DOHH2 (cell line): Measurements from ENCODE around the gene LMO2.

ENCODE experiments used
- CTCF ChIP-seq: fragments of 200-600 bp; sonication (generic); IDR thresholded peaks from one replicate; pipeline ENCODE4 v1.5.1; 2014; ENCODE audit warnings: antibody characterized with exemption, mild to moderate bottlenecking, low read depth, low read length; ENCODE audit not compliant: poor library complexity, severe bottlenecking
- EZH2phosphoT487 ChIP-seq: fragments of 200-600 bp; sonication (generic); IDR thresholded peaks from 2 replicates; pipeline ENCODE4 v1.6.1; 2017; ENCODE audit warnings: borderline replicate concordance, mild to moderate bottlenecking, antibody characterized with exemption, low read length, moderate library complexity, mixed read lengths

- no peak for TF ChIP-seq CTCF
- no peak for TF ChIP-seq EZH2phosphoT487
Observed at GRCh38 chr11:33923626-33924025, 31.8 kb upstream of the LMO2 start.
